Measurements from ENCODE around the gene RBAK. TPM values are rescaled to one million over a fixed set of nuclear protein-coding genes. Genes with fewer than 3 reads are reported as not detected.
"Not testable (repeated sequence)": the region's sequence is repeated elsewhere in the genome, so short reads cannot be mapped to it uniquely, and the experiment has no call there.

Gene RBAK
- polyA plus RNA-seq (ENCODE audit: insufficient read length in 10 of 10), result 10 to 100 TPM in 9 of 10 donors, 1 to 10 TPM in 1; 8.8 to 14.4 (median 12.5) TPM
- long read RNA-seq, donor 1, full-length matches to known transcripts, result 2 of 2 reads
- long read RNA-seq, donor 1, partial matches to known transcripts, result 0 of 2 reads
- long read RNA-seq, donor 1, other reads (novel, unspliced or antisense), result 0 of 2 reads
- long read RNA-seq, donor 2, full-length matches to known transcripts, result 2 of 2 reads
- long read RNA-seq, donor 2, partial matches to known transcripts, result 0 of 2 reads
- long read RNA-seq, donor 2, other reads (novel, unspliced or antisense), result 0 of 2 reads
- long read RNA-seq, donor 3, result 0 reads
- long read RNA-seq, donor 4, full-length matches to known transcripts, result 3 of 3 reads
- long read RNA-seq, donor 4, partial matches to known transcripts, result 0 of 3 reads
- long read RNA-seq, donor 4, other reads (novel, unspliced or antisense), result 0 of 3 reads
- long read RNA-seq, donor 5, full-length matches to known transcripts, result 4 of 4 reads
- long read RNA-seq, donor 5, partial matches to known transcripts, result 0 of 4 reads
- long read RNA-seq, donor 5, other reads (novel, unspliced or antisense), result 0 of 4 reads
- long read RNA-seq, donor 6, full-length matches to known transcripts, result 1 of 1 reads
- long read RNA-seq, donor 6, partial matches to known transcripts, result 0 of 1 reads
- long read RNA-seq, donor 6, other reads (novel, unspliced or antisense), result 0 of 1 reads
- long read RNA-seq, donor 7, full-length matches to known transcripts, result 1 of 1 reads
- long read RNA-seq, donor 7, partial matches to known transcripts, result 0 of 1 reads
- long read RNA-seq, donor 7, other reads (novel, unspliced or antisense), result 0 of 1 reads
- long read RNA-seq, donor 8, full-length matches to known transcripts, result 2 of 2 reads
- long read RNA-seq, donor 8, partial matches to known transcripts, result 0 of 2 reads
- long read RNA-seq, donor 8, other reads (novel, unspliced or antisense), result 0 of 2 reads
- long read RNA-seq, donor 9, result 0 reads

DNA sequence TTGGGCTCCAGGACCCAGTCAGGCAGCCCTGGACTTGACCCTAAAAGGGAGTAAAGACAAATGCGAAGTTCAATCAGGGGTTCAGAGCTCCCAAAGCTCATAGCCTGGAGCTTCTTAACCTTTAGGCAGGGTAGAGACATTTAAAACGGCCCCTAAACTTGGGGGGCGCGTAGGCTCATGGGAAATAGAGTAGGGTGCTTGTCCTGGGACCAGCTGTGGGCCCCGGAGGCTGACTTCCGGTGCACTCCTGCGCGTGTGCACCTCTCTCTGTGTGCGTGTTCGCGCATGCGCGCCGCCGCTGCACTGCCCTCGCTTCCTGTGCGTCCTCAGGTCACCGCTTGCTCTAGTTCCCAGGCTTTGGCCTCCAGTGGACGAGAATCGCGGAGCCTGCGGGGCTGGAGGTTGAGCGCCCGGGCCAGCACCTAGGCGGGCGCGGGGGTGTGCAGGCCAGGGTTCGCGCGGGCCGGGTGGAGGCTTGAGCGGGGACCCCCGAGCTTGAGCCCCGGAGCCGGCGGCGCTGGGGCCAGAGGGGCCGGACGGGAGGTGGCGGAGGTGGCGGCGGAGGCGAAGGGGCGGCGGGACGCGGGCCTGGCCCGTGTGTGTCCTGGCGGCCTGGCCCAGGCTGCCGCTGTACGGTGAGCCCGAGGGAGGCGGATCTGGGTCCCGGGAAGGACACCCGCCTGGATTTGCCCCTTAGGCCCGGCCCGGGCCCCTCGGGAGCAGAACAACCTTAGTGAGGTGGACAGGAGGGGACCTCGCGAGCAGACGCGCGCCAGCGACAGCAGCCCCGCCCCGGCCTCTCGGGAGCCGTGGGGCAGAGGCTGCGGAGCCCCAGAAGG is at the start of gene RBAK:
RBAK (plus strand) TSS at position 303 of the 839 bp plus-strand sequence. CDS start 2,217 bp downstream, outside the sequence.
- DNase-seq, result peak; percentile 92 to 96 (median 95)

GRCh38 chr7:4996696-4997222 is 48.9 kb upstream of the RBAK start:
- DNase-seq, result no peak

DNA sequence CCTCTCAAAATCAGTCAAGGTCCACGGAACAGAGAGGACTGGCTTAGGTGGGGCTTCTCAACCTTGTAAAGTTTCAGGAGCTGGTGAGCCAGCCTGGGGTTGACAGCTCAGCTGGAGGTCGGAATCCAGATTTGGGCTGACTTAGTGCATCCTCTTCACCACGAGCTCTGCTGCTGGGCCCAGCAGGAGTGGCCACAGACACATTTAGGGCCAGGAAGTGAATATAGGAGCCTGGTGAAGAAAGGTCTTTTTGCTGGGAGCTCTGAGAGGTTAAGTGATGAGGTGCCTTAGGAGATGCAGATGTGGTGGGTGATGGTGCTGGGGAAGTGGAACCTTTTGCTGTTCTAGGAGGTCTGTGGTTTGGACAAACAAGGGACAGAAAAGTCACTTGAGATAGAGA is 47.4 kb upstream of the RBAK start:
- no peak for DNase-seq

GRCh38 chr7:4998910-4999309 is 46.8 kb upstream of the RBAK start:
- DNase-seq, result no peak

- no peak for DNase-seq
Observed at GRCh38 chr7:4999369-4999950, 46.2 kb upstream of the RBAK start.

DNA sequence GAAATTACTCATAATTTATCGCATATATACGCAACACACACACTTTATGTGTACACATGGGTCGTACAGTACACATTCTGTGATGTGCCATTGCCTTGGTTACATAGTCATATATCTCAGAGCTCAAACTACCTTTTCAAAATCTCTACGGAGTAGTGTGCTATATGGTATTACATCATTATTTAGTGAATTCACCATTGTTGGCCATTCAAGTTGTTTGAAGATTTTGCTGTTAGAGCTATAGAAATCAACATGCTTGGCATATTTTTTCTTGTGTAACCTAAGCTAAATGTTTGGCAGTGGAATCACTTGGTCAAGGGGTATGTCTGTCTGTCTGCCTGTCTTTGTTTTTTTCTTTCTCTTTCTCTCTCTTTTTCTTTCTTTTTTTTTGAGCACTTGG is 44.7 kb upstream of the RBAK start:
- DNase-seq, result no peak

DNA sequence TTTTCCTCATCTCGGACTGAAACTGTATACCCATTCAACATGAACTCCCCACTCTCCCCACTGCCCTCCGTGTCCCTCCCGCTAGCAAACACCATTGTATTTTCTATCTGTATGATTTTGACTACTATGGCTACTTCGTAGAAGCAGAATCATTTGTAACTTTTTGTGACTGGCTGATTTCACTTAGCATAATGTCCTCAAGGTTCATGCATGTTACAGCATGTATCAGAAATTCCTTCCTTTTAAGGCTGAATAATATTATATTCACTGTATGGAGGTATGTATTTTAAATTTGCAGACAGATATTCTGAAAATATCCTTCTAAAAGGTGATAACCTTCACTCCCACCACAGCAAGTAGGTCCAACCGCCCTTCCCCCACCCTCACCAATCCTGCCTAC is 43.7 kb upstream of the RBAK start:
- no peak for DNase-seq

GRCh38 chr7:5005066-5005465 is 40.6 kb upstream of the RBAK start:
- DNase-seq, result no peak

GRCh38 chr7:5012985-5013384 is 32.7 kb upstream of the RBAK start:
- no peak for DNase-seq

DNA sequence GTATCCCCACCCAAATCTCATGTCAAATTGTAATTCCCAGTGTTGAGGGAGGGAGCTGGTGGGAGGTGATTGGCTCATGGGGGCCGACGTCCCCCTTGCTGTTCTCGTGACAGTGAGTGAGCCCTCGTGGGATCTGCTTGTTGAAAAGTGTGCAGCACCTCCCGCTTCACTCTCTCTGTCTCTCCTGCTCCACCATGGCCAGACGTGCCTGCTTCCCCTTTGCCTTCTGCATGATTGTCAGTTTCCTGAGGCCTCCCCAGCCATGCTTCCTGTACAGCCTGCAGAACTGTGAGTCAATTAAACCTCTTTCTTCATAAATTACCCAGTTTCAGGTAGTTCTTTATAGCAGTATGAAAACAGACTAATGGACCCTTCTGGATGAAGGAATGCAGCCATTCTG is 29.7 kb upstream of the RBAK start:
- DNase-seq, result not testable (repeated sequence)

GRCh38 chr7:5017626-5018025 is 28.0 kb upstream of the RBAK start:
- not testable (repeated sequence) for DNase-seq

DNA sequence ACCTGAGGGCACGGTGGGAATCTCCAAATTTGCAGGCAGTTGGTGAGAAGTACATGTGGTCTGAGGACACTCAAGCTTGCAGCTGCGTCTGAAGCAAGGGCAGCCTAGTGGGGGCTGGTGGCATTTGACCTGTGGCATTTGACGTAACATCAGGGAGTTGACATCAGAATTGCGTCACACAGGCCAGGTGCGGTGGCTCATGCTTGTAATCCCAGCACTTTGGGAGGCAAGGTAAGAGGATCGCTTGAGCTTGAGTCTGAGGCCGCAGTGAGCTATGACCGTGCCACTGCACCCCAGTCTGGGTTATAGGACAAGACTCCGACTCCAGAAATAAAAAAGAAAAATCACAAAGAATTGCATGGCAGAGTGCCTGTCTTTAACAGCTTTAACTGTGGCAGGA is 25.6 kb upstream of the RBAK start:
- no peak for DNase-seq

DNA sequence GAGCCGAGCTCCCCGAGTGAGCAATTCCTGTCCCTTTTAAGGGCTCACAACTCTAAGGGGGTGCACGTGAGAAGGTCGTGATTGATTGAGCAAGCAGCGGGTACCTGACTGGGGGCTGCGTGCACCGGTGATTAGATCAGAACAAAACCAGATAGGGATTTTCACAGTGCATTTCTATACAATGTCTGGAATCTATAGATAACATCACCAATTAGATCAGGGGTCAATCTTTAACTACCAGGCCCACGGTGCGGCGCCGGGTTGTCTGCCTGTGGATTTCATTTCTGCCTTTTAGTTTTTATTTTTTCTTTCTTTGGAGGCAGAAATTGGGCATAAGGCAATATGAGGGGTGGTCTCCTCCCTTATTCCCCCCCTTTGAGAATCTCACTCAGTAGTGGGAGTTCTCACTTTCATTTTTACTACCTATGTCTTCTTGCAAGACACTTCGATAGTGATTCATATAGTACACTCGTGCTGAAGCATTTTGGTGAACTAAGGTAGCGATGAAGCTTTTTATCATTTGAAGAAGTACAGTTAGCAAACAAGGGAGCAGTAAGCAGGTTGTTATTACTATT is 24.6 kb upstream of the RBAK start:
- not testable (repeated sequence) for DNase-seq

DNA sequence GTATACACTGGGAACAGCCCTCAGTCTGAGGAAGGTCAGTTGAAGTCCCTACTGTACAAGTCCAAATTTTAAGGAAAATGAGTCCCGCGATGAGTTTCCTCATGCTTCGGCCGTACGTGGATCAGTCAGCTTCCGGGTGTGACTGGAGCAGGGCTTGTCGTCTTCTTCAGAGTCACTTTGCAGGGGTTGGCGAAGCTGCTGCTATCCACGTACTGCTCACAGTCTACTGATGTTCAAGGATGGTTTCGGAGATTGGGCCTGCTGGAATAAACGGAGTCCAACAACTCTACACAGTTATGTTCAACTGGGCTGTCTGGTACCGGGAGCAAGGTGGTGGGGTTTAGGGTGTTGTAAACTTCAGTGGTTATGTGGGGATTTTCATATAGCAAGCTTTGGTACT is 22.0 kb upstream of the RBAK start:
- DNase-seq, result not testable (repeated sequence)

DNA sequence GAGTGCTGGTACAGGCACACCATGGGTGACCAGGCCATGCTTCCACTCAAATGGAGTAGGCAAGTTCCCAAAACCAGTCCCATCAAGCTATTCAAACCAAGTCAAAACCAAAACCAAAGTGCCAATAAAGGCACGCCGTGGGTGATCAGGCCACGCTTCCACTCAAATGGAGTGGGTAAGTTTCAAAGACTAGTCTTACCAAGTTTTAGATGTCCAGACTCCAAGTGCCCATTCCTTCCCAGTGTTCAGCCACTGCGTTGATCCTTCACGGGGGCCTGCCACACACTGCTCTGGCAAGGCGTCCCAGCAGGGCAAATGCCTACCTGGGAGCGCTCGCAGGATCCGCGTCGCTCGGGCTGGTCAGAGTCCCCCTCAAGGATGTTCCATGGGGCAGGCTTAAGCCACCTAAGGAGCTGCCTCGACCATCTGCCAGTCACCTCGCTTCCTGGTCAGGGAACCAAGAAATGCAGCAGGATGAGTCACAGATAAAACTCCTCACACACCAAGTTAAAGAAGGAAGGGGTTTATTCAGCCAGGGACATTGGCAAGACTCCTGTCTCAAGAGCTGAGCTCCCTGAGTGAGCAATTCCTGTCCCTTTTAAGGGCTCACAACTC is 17.8 kb upstream of the RBAK start:
- not testable (repeated sequence) for DNase-seq

- DNase-seq, result not testable (repeated sequence)
Observed at GRCh38 chr7:5033186-5033585, 12.5 kb upstream of the RBAK start.

DNA sequence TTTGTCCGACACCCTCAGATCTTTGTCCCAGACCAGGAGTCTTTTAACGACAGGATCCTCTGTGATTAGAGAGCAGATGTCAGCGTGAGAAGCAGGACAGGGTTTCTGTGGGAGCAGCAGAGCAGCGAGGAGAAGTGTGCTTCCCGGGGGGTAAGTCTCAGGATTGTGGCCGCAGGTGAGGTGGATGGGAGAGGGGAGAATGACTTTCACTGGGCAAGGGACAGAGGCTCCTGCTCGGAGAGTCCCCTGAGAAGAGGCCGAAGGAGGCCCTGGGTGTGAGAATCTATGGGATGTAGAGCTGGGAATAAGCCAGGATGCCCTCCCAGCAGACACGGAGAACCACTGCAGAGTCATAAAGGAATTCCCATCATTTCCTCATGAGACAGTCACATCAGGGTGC is 10.4 kb upstream of the RBAK start:
- no peak for DNase-seq

GRCh38 chr7:5036446-5036845 is 9.2 kb upstream of the RBAK start:
- DNase-seq, result no peak

DNA sequence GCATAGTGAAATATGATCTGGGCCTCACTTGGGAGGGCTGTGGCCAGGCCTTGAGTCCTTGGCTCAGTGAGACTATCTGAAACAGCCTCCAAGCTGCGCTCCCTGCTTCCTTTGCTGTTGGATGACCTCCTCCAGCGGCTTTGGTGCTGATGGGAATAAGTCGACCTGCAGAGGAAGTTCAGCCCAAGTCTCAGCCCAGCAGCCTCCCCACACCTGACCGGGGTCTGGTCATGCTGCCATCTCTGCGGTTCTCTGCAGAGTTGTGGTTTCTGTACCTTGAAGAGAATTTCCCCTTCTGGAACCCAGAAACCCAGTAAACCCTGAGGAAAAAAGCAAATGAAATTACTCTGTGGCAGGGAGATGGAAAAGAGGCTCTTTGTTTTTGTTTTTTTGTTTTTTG is 4.6 kb upstream of the RBAK start:
- no peak for DNase-seq

GRCh38 chr7:5043661-5044060 is 2.0 kb upstream of the RBAK start:
- no peak for DNase-seq

Measured in muscle of back (tissue), 13 donors.